HEK293T (cell line): ENCODE results near the gene TBC1D1.

ENCODE experiments used
- CTCF ChIA-PET: fragments of 350-600 bp; formaldehyde crosslinking; extraction: SDS; loops from one replicate; lab custom pipeline; 2021; ENCODE audit warnings: antibody characterized with exemption, inconsistent platforms; lab: Yijun Ruan, JAX
- POLR2A ChIA-PET: fragments of 350-600 bp; formaldehyde crosslinking; extraction: SDS; loops from one replicate; lab custom pipeline; 2020; ENCODE audit warnings: antibody characterized with exemption, inconsistent platforms; lab: Yijun Ruan, JAX
- DNase-seq: peaks from one replicate; pipeline ENCODE4 v3.0.0; 2012; ENCODE audit warnings: mixed read lengths; ENCODE audit errors: extremely low spot score
- ARNT ChIP-seq: fragments of 450-650 bp; IDR thresholded peaks from 2 replicates; pipeline ENCODE4 v1.6.1; 2017; ENCODE audit warnings: mild to moderate bottlenecking
- BHLHE40 ChIP-seq: fragments of 450-650 bp; IDR thresholded peaks from 2 replicates; pipeline ENCODE4 v1.6.1; 2016; ENCODE audit warnings: mild to moderate bottlenecking, moderate library complexity, borderline replicate concordance
- CTBP1 ChIP-seq: fragments of 450-650 bp; IDR thresholded peaks from 2 replicates; pipeline ENCODE4 v1.6.1; 2016; ENCODE audit warnings: borderline replicate concordance
- ELF4 ChIP-seq: fragments of 450-650 bp; IDR thresholded peaks from 2 replicates; pipeline ENCODE4 v1.6.1; 2017; ENCODE audit warnings: antibody characterized with exemption
- FOXA1 ChIP-seq: fragments of 450-650 bp; IDR thresholded peaks from 2 replicates; pipeline ENCODE4 v1.6.1; 2016; ENCODE audit warnings: mild to moderate bottlenecking
- FOXK2 ChIP-seq: fragments of 450-650 bp; IDR thresholded peaks from 2 replicates; pipeline ENCODE4 v1.6.1; 2016; ENCODE audit warnings: mild to moderate bottlenecking
- FOXM1 ChIP-seq: fragments of 450-650 bp; IDR thresholded peaks from 2 replicates; pipeline ENCODE4 v1.6.1; 2017; ENCODE audit warnings: mild to moderate bottlenecking, borderline replicate concordance
- HDGF ChIP-seq: fragments of 450-650 bp; IDR thresholded peaks from 2 replicates; pipeline ENCODE4 v1.6.1; 2017; ENCODE audit warnings: antibody characterized with exemption, borderline replicate concordance
- L3MBTL2 ChIP-seq: fragments of 450-650 bp; conservative IDR thresholded peaks from 2 replicates; pipeline ENCODE4 v1.6.1; 2016; ENCODE audit warnings: mild to moderate bottlenecking
- LEF1 ChIP-seq: fragments of 450-650 bp; IDR thresholded peaks from 2 replicates; pipeline ENCODE4 v1.6.1; 2017; ENCODE audit warnings: mild to moderate bottlenecking, borderline replicate concordance
- NFRKB ChIP-seq: fragments of 450-650 bp; IDR thresholded peaks from 2 replicates; pipeline ENCODE4 v1.6.1; 2016; ENCODE audit warnings: mild to moderate bottlenecking, moderate library complexity
- SP1 ChIP-seq: fragments of 450-650 bp; IDR thresholded peaks from 2 replicates; pipeline ENCODE4 v1.6.1; 2017
- SUZ12 ChIP-seq: fragments of 450-650 bp; IDR thresholded peaks from 2 replicates; pipeline ENCODE4 v1.6.1; 2016; ENCODE audit warnings: mild to moderate bottlenecking
- TARDBP ChIP-seq: fragments of 450-650 bp; IDR thresholded peaks from 2 replicates; pipeline ENCODE4 v1.6.1; 2016
- ZNF384 ChIP-seq: fragments of 450-650 bp; IDR thresholded peaks from 2 replicates; pipeline ENCODE4 v1.6.1; 2016
- TF ChIP-seq, protein P1 (sequence below): fragments of 450-650 bp; IDR thresholded peaks from 2 replicates; pipeline ENCODE4 v1.6.1; 2016

Gene TBC1D1

DNA sequence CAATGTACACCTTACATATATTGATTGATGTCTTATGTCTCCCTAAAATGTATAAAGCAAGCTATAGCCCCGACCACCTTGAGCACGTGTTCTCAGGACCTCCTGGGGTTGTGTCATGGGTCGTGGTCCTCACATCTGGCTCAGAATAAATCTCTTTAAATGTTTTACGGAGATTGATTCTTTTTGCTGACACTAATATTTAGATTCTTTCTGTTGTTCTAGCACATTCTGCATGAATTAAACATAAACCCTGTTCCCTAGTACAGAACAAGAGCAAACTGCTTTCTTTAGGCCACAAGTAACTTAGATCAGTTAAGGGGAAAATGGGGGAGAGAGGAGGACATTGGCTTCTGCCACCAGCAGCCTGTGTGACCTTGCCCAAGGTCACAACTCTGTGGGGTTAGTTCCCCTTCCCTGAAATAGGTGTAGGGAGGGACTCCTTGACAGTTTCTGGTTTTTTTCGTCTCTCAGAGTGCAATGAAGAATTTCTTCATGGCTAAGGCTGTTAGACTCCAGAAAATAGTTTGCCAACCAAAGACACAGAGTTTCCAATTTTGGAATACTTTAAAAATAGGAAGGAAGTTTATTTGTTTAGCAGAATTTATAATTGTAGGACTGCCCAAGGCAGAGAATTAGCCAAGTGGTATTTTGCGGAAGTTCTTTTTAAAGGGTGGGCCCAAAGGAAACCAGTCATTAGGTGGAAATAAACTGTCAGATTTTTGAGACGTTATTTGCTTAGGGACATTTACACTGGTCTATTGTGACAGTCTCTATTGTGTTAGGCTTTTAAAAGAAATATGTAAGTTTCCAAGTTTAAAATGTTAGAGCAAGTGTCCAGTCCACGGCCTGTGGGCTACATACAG is 98.7 kb downstream of the TBC1D1 start:
- CTCF ChIA-PET = no interaction called here
- TF ChIP-seq ARNT (no peak), L3MBTL2 (no peak), FOXA1 (no peak), CTBP1 (no peak), ZNF384 (no peak), FOXM1 (no peak), ELF4 (no peak), SUZ12 (no peak), TARDBP (no peak), NFRKB (no peak), BHLHE40 (no peak), LEF1 (no peak), FOXK2 (no peak), SP1 (no peak), HDGF (no peak)
- TF ChIP-seq, protein P1, sequence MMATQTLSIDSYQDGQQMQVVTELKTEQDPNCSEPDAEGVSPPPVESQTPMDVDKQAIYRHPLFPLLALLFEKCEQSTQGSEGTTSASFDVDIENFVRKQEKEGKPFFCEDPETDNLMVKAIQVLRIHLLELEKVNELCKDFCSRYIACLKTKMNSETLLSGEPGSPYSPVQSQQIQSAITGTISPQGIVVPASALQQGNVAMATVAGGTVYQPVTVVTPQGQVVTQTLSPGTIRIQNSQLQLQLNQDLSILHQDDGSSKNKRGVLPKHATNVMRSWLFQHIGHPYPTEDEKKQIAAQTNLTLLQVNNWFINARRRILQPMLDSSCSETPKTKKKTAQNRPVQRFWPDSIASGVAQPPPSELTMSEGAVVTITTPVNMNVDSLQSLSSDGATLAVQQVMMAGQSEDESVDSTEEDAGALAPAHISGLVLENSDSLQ = no peak
- POLR2A ChIA-PET = no interaction called here
- DNase-seq = no peak

DNA sequence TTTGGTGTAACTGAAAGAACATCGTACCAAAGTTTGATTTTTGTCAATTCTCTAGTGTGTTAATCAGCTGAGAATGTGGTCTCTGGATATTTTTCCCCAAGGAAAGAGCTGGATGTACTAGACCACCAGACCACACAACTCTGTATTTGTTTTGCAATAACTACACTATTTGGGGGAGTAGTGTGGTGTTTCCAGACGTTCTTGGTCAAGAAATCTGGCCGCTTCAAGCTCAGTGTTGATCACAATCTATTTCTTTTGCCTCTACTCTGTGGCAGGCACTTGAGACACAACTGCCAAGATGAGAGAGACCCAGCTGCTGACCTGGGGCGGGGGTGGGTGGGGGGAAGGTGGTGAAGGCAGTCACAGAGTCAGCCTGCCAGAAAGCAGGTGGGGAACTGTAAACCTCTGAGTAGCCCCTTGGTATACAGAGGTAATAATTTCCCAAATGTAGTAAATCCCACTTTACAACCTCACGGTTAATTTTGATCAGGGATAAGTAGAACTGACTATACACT is 99.9 kb downstream of the TBC1D1 start:
- TF ChIP-seq FOXA1 (no peak), ZNF384 (no peak), ARNT (no peak), SP1 (no peak), L3MBTL2 (no peak)
- ChIA-PET POLR2A (no interaction called here), CTCF (interaction anchor here (0.6 kb wide), 1 partner anchor 12 kb away, joined by 3 read pairs; no protein-coding TSS in a partner anchor)
- DNase-seq = no peak

DNA sequence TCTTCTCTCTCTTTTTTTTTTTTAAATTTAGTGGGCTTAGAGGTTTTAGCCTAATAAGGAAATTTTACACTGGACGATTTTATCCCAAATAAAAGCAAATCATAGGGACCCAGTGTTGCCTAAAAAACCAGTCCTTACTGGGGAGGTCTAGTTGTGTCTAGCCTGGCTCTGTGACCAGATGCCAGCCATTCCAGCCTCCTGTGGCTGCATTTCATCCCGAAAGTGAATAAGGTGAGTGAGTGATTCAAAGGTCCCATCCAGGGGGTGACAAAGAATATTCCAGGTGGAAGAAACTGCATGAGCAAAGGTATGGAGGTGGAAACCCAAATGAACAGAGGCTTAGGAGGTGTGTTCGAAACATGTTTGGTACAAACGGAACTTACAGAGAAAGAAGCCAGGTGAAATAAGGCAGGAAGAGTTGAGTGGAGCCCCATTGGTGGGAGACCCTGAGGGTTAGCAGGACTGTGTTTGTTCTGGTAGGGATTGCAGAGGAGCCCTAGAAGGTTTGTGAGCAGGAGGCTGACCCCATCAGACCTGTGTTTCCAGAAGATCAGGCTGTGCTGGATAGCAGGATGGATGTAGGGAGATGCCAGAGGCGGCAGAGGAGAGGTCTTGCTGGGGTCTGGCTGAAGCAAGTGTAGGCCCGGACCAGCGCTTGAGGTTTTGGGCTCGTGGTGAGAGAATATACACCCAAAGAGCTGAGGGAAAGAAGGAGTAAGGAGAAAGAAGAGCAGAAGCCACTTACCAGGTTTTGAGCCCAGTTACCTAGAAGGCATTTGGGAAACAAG is 100.9 kb downstream of the TBC1D1 start:
- no peak for TF ChIP-seq FOXA1
- TF ChIP-seq ELF4 = no peak
- TF ChIP-seq SP1 = no peak
- TF ChIP-seq ARNT = no peak
- TF ChIP-seq FOXM1 = no peak
- TF ChIP-seq HDGF = no peak
- TF ChIP-seq, protein P1 = no peak
- no peak for TF ChIP-seq SUZ12
- no peak for TF ChIP-seq TARDBP
- TF ChIP-seq L3MBTL2 = no peak
- no peak for TF ChIP-seq LEF1
- TF ChIP-seq NFRKB = no peak
- no peak for DNase-seq
- POLR2A ChIA-PET = no interaction called here
- CTCF ChIA-PET = no interaction called here

DNA sequence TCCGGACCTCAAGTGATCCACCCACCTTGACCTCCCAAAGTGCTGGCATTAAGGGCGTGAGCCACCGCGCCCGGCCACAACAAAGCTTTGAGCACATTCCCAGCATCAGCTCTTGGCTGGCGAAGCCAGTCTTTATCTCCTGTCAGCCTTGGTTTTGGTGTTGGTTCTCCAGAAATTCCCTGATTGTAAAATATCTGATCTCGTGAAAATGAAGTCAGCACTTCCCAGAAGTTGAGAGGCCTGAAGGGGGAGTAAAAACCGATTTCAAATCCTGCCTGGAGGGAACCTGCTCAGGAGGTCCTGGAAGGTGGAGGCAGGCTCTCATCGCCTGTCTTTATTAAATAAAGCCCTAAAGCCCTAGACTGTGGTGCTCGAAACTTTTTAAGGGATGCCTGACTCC is 102.9 kb downstream of the TBC1D1 start:
- DNase-seq = no peak
- no peak for TF ChIP-seq L3MBTL2
- no peak for TF ChIP-seq SUZ12
- POLR2A ChIA-PET = no interaction called here
- CTCF ChIA-PET = no interaction called here

DNA sequence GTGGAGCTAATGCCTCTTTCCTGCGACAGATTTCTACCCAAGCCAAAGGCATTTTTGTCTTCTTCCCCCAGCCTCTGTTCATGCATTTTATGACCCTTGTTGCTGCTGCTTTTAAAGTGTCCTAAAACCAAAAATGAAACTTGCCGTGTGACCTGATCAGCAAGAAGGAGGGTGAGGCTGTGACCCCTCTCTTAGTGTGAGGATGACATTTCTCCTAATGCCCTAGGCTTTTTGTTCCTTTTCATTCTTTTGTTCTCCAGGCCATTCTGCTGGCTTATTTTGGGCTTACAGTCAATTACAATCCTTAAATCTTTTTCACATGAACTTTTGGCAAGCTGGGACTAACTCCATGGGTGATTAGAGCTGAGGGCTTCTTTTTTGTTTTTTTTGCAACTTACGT is 103.7 kb downstream of the TBC1D1 start:
- ChIA-PET POLR2A (no interaction called here), CTCF (no interaction called here)
- no peak for TF ChIP-seq SUZ12
- TF ChIP-seq LEF1 = no peak
- no peak for TF ChIP-seq BHLHE40
- no peak for TF ChIP-seq NFRKB
- no peak for TF ChIP-seq CTBP1
- TF ChIP-seq HDGF = no peak
- no peak for TF ChIP-seq SP1
- TF ChIP-seq FOXM1 = no peak
- TF ChIP-seq L3MBTL2 = no peak
- no peak for TF ChIP-seq ELF4
- TF ChIP-seq, protein P1 = no peak
- no peak for DNase-seq

DNA sequence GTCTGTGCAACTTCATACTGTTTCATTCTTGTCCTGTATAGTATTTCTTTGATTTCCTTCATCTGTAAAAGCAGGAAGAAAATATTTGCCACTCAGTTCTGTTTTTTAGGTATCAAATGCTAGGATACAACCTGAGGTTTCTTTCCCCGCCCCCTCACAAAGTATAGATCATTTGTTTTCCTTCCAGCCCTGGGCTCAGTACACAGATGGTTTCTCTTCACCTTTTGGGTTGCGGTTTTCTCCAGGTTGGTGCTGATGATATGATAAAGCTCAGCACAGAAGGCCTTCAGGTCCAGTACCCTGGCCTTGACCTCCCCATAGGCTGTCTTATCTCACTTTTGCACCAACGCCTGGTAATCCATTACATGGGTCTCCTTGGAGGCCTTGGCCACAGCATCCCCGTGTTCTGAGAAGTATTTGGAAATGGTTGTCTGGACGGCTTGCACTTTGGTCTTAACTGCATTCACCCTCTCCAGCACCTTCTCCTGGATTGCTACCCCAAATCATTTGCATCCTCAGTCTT is 104.5 kb downstream of the TBC1D1 start:
- no peak for DNase-seq
- TF ChIP-seq ELF4 (no peak), FOXK2 (no peak), SUZ12 (no peak), SP1 (no peak), LEF1 (no peak), L3MBTL2 (no peak), TARDBP (no peak), CTBP1 (no peak), BHLHE40 (no peak), HDGF (no peak), FOXM1 (no peak), ARNT (no peak), NFRKB (no peak)
- TF ChIP-seq, protein P1 = no peak
- POLR2A ChIA-PET = no interaction called here
- CTCF ChIA-PET = no interaction called here
